Stimulated activated CD4-positive, alpha-beta T cell treated with anti-CD3 and anti-CD28 coated beads, Interleukin-12 subunit alpha, Interleukin-12 subunit beta, amount 100 ng/mL, for 48 hours (primary cell): Measurements from ENCODE around the gene ROBO1.

Source experiments
- DNase-seq, 3 donors: peaks; one replicate each; pipeline ENCODE4 v3.0.0-alpha.2; 2020; ENCODE audit warnings: low read depth in 2 of 3, low spot score in 1 of 3

Gene ROBO1

DNA sequence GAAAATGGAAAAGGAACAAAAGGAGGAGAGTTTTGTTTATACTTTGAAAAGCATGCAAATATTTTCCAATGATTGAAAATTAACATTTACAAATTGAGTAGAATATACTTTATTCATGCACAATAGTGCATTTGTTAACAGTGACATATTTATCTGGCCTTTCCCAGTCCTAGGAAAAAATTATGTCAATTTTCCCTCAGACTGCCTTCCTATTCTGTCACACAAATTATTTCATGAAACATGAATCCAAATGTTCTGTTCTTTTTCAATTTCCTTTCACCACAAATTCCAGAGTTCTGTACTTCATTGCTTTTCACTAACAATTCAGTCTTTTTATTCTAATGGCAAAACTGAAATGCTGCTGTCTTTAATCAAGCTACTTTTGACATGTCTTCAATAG lies 945.1 kb downstream of the ROBO1 start:
- no peak for DNase-seq

DNA sequence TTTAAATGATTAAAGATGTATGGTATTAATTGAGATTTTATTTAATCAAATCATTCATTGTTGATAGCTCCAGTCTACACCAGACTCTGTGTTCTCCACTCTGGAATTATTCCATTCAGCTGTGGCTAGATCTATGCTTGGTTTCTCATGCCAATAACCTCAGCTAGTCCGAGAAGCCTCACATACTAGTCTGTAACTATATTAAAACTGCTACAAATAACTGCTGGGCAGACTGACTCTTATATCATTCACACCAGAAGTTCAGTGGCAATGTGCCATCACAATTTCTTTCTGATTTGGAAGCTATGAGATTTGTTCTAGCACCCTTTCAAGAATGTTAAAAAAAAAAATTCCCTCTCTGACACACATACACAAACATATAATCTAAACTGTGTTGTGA lies 947.3 kb downstream of the ROBO1 start:
- no peak for DNase-seq

DNA sequence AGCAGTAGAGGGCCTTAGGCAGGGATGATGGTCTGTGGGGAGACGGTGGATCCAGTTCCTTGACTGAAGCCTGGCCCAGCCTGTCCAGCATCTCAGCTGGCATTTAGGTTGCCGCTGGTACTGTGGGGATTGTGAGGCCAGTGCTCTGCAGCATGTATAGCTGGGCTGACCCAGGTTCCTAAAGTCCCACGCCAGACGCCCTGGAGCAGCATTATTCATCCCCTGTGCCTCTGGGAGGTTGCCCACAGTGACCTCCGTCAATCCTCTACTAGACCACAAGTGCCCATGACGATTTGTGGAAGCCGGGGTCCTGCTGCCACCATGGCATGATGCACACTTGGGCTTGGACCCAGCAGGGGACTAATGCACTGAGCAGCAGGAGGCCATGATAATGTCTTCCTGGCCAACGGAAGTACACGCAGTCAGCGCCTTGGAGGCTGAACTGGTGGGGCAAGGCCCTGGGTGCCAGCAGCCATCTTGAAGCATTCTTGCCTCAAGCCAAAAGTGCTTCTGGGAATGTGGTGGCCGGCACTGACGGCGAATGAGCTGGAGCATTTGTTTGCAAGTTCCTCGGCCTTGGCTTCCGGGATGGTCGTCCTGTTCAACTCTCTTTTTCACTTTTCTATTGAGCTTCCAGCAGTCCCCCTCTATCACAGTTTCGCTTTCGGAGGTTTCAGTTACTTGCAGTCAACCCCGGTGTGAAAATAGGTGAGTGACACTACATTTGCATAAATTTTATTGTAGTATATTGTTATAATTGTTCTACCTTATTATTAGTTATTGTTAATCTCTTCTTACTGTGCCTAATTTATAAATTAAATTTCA lies 949.4 kb downstream of the ROBO1 start:
- DNase-seq, result no peak

DNA sequence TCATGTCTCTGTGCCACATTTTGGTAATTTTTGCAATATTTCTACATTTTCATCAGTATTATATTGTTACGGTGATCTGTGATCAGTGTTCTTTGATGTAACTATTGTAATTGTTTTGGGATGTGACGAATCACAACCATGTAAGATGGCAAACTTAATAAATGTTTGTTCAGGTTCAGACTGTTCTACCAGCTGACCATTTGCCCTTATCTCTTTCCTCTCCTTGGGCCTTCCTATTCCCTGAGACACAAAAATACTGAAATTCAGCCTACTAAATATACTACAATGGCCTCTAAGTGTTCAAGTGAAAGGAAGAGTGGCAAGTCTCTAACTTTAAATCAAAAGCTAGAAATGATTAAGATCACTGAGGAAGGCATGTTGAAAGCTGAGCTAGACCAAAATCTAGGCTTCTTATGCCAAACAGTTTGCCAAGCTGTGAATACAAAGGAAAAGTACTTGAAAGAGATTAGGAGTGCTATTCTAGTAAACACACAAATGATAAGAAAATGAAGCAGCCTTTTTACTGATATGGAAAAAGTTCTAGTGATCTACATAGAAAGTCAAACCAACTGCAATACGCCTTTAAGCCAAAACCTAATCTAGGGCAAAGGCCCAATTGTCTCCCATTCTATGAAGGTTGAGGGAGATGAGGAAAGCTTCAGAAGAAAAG lies 952.8 kb downstream of the ROBO1 start:
- no peak for DNase-seq

DNA sequence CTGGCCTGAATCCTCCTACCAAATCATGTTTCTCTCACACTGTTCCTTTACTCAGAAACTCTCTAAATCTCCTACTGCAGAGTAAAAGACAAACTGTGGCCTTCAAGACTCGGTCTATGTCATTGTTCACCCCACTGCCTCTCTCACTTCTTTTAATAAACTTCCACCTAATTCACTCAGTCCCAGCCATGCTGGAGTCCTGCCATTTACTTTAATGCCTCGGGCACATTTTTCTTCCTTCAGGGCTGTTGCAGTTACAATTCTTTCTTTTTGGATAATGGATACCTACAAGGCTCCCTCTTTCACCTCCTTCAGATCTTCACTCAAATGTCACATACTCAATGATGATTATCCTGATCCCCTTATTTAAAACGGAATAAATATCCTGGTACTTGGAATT lies 955.6 kb downstream of the ROBO1 start:
- DNase-seq, result no peak

DNA sequence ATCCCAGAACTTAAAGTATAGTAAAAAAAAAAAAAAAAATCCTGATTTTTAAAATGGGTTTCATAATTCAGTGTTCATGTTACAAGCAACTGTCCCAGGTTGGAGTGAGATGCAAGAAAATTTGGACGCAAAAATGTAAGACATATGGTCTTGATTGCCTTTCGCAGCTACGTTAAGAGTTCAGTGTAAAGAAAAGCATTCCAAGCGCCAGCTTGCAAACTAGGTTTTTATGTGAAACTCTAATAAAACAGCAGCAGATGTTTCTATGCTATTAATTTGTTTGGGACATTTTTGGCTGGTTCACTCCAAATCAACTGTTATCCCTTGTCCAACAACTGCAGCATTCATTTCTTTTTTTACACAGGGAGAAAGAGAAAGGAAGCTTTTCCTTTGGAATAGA lies 957.8 kb downstream of the ROBO1 start:
- no peak for DNase-seq

DNA sequence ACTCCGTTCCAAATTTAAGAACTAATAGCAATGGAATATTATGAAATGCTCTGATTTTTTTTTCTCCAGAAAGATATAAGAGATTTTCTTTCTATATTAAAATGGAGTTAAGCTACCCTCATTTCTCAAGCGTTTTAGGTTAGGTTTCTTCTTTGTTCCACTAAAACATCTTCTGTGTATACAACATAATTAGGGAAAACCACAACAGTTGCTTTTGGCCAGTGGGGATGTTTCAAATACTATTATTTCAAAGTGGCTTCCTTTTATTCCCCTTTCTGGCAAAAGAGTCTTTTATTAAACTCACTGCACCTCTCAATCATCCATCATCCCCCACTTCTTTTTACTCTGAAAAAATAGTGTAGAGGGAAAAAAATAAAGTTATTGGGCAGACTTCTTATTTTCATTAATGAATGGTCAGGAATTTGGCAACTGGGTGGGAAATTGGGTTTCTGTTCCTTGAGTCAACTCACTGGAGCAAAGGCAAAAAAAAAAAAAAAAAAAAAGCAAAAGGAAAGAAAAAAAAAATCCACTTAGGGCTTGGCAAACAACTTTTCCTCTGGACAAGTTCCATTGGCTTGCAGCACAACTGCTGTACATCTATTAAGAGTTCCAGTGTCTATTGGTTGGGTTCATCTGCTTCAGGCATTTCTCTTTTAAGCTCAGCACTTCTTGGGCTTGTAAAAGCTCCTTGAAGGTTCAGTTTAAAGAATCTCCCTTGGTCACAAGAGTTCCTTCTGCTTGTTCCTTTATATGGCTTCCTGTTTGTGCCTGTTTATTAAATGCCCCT lies 963.4 kb downstream of the ROBO1 start:
- no peak for DNase-seq

DNA sequence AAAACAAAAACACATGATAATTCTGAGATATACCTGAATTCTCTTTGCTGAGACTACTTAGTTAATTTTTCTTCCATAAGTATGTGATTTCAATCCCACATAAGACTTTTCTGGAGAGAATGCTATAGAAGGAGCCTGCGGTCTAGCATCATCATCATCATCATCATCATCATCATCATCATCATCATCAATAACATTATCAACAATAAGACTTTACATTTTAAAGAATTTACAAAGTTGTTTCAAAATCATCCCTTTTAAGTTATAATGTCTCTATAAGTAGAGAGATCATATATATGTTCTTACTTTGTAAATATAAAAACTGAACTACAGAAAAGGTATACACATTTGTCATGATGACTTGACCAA lies 965.3 kb downstream of the ROBO1 start:
- no peak for DNase-seq

DNA sequence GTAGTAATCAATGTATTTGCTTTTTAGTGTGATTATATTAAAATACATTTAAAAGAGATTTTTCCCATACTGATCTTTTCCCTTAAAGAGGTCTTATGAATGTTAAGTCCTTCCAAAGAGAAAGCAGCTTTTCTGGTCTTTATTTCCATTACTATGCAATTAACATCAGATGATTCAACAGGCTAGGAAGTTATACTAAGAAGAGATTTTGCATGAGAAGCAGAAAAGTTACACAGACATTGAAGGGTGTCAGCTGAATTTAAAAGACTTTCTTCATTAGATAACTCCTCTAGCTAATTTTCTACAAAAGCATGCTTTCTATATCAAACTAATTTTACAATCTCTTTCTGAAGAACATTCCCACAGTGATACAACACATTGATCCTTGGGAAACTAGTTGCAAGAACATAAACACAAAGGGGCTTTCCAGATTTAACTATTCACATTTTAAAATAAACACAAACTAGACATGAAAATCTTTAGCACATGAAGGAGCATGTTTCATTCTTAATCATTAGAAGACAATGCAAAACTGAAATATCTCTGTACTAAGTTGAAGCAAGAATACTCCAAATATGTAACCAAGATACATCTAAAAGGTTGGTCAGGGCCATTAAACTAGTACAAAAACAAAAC lies 965.8 kb downstream of the ROBO1 start:
- no peak for DNase-seq

DNA sequence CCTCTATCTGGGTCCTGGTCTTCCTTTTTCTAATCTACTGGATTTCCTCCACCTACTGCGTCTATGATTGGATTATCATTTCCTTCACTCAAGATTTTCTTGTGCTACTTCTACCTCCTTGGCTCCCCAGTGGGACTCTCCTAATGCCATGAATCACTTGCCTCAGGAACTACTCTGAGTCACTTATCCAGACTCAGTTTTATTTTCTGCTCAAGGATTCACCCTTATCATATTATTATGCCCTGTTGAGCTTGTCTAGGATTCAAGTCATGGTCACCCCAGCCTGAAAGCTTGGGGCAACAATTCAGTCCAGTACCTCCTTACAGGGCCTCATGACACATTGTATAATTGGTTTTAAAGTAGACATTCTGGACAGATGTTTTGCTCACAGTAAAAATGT lies 968.1 kb downstream of the ROBO1 start:
- no peak for DNase-seq

DNA sequence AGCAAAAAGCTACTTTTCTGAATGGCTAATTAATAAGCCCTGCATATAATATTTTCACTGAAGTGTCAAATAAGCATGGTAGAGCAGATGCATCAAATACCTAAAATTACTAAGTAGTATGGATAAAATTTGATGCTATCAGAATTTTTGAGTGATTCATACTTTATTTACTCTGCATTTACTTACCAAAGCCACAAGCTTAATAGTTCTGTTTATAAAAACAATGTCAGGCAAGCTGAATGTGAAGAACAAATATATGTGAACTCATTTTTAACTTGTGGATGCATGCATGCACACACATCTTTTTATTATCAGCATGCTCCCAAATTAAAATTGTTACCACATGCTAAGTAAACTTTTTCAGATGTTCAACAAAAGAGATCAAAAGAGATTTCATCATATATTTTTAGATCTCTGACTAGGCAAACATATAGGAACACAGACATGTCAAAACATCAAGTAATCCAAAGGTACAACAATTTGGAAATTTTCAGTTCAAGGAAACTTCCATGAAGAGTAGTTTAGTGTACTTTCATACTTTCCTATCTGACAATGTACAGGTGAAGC lies 969.4 kb downstream of the ROBO1 start:
- DNase-seq, result no peak

DNA sequence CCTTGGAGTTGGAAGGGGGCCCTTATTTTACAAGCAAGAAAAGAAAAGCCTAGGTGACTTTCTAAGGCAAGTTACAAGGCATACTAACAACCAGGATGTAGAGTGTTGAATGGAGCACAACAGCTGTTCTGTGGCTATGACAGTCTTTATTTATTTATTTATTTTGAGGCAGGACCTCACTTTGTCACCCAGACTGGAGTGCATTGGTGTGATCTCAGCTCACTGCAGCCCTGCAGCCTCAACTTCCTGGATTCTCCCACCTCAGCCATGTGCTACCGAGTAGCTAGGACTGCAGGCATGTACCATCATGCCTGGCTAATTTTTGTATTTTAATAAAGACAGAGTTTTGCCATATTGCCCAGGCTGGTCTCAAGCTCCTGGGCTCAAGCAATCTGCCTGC lies 973.4 kb downstream of the ROBO1 start:
- no peak for DNase-seq

DNA sequence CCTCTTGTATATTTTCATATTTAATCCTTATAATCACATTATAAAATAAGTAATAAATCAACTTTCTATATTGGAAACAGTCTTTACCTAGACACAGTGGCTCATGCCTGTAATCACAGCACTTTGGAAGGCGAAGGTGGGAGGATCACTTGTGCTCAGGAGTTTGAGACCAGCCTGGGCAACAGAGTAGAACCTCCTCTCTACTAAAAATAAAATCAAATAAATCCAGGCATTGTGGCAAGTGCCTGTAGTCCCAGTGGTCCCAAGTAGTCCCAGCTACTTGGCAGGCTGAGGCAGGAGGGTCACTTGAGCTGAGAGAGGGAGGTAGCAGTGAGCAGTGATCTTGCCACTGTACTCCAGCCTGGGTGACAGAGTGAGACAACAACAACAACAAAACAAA lies 975.1 kb downstream of the ROBO1 start:
- no peak for DNase-seq

DNA sequence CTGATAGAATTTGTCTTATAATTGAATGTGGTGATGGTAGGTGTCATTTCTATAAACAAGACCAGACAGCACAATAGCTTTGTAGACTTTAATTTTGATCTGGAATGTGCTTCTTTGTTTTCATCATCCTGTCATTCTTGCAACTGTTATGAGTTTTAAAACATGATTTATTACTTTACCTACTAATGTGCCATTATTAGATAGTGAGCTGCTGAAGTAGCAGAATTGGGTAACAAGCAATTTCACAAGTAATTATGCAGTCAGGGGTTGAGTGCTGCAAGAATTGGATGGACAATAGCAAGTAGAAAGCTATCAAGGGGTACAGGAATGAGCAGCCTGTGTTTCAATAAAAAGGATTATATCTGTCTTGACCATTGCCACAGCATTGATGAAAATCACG lies 975.6 kb downstream of the ROBO1 start:
- no peak for DNase-seq

DNA sequence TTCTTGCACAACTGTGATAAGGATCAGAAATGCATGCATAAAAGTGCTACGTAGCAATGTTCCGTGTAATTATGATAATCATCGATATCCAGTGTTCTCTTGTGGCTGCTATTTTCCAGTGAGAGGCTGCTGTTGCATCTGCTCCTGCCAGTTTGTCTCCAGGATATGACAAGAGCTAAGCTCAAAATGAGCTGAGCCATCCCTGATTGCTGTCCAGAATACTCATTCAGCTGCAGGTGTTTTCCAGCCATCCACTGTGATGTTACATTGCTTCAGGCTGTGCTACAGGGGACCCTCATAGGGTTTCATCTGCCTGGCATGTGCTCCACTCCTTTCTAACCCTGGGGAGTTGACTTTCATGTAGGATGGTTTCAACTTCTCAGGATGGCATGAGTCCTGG lies 976.0 kb downstream of the ROBO1 start:
- no peak for DNase-seq

DNA sequence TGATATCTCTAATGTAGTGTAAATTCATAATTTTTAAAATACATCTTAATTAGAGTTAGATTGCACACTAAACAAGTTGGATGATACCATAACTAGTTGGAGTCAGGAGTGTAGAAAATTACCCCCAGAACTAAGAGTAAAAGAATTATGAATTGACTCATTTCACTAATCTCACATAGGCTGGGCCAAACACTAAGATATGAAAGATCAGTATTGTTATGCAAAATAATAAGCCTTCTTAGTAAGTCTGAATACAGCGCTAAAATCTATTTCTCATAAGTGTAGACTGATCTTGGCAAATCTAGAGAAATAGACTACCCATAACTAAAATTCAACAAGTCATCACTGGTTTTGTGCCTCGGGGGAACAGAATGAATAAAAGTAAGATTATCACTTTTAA lies 979.0 kb downstream of the ROBO1 start:
- no peak for DNase-seq

DNA sequence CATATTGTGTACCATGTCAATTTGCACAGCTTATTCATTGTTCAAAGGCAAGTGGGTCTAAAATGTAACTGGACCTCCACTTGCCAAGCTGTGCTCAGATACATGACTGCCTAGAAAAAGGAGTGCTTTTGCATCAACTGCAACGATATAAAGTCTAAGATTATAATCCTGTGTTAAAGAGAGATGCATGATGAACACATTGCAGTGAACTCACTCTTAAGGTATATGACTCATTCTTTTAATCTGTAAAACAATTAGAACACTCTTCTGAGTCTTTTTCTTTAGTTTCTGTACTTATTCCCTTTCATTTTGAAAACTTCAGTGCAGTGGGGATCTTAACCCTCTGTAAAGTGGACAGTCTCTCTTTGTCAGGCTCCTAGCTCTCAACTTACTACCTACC lies 982.8 kb downstream of the ROBO1 start:
- no peak for DNase-seq

DNA sequence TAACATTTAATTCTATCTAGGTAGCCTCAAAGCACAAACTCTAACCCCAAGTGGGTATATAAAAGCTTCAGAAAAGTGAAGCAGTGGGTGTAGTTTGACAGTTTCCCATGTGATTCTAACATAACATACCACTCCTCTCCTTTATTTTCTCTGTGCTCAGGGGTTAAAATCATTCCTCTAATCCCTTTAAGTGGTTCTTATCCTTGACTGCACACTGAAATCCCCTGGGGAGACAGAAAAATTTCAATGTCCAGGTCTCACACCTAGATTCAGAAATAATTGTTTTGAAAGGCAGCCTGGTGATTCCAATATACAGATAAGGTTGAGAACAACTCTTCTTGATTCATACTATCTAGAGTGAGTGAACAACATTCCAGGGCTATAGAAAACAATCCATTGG lies 986.4 kb downstream of the ROBO1 start:
- DNase-seq, result no peak

DNA sequence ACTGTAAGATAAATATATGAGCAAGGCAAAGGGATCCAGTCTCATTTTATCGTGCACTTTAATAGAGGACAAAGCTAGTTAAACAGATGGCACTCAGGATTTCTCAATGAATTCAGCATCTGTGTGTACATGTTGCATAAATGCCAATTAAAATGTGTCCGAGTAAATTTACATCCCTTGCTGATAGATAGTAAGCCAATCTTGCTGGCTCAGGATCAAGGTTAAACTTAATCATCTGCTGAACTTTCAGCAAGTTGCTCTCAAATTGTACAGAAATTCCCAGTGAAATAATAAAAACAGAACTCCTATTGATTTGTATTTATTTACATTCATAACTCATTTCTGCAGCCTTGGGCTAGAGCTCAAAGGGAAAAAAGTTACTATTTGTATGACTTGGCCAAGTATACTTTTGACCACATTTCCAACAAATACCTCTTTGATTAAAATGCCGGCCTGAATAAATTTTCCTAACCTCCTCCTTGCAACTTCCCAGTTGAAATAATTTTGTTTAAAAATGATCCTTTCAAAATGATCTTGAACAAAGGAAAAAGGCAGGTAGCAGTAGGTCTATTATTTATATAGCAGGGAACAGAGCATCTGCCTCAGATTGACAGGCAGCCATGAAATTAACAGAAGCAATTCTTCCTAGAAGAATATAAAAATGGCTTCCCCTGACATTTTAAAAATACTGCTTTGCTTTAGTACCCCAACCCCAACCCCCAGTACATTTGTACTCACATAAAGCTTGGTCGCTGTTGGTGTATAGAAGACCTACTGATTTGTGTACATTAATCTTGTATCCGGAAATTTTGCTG lies 1001.9 kb downstream of the ROBO1 start:
- no peak for DNase-seq

DNA sequence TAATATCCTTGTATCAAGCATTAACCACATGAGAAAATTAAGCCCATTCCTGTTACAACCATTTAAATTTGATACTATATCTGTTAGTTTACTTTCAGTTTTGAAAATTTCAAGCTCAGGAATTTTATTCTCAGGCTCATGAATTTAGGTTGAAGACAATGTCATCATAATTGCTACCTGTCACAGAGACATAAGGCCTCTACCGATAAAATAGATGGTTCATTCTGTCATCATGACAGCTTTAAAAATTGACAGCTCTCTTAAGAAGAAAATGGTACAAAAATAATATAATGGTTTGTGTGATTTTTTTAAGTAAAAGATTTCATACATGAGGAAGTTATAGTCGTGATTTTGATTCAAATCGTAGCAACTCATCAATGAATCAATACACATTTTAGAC lies 1003.2 kb downstream of the ROBO1 start:
- no peak for DNase-seq

DNA sequence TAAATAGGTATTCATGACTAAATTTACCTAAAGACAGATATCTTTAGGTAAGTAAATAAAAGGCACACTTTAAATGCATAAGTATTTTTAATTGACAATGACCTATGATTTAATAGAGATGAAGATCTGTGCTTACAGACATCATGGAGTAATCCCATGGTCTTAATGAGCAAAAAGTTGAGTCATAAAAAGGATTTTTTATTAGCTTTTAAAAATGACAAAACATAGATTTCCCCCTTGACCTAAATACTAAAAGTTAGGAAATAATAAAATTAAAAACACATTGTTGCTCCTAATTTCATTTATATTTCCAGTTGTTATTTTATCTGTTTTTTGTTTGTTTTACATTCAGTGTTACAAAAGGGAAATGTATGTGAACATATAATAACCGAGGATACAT lies 1005.7 kb downstream of the ROBO1 start:
- no peak for DNase-seq
